Measurements from ENCODE around the gene DDX41.

Gene DDX41

GRCh38 chr5:177523711-177524538, 7.2 kb upstream of the DDX41 start:
- DNase-seq (ENCODE audit: low read depth): no peak
- Histone ChIP-seq H3K9me3 (ENCODE audit: control insufficient read depth, low read length) (no peaks in the 10 kb centered on the region), H3K9ac (ENCODE audit: low read length) (no peak overlapping the region), H3K4me3 (ENCODE audit: low read length) (no peak overlapping the region), H3K4me1 (ENCODE audit: control insufficient read depth, insufficient read depth, low read length) (peaks cover 2% of the 10 kb centered on the region), H3K27me3 (replicated peaks; ENCODE audit: control insufficient read depth, insufficient read depth, low read length) (no peaks in the 10 kb centered on the region), H3K36me3 (ENCODE audit: control insufficient read depth, insufficient read depth, low read length, severe bottlenecking) (peaks cover 93% of the 10 kb centered on the region)

DNA sequence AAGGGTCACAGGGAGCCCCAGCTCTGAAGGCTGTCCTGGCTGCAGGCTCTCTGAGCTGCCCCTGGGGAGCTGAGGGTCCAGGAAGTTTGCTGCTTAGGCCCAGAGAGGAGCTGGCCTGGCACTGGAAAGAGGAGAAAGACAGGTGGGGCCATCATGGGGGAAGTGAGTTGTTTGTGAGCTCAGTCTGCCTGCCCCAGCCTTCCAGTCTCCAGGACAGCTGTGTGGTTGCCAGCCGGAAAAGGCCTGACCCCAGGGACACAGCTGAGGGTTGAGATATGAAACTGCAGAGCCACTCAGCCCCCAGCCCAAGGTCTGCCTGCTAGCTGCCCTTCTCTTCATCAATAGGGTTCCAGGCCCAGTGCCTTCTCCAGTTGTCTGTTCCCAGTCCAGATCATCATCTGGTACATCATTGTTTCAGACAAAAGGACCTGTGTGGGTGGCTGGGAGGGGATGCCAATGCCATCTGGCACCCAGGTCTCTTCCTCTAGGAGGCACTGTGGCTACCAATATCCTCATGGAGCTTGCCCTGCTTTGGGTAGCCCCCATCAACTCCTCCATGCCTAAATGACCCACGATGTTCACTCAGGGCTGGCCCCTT, 4.3 kb upstream of the DDX41 start:
- DNase-seq (ENCODE audit: low read depth): no peak
- H3K9ac ChIP-seq (ENCODE audit: low read length): no peak overlapping the region
- H3K36me3 ChIP-seq (ENCODE audit: control insufficient read depth, insufficient read depth, low read length, severe bottlenecking): peaks cover 64% of the 10 kb centered on the region
- H3K4me1 ChIP-seq (ENCODE audit: control insufficient read depth, insufficient read depth, low read length): peaks cover 7% of the 10 kb centered on the region
- no peaks in the 10 kb centered on the region for H3K9me3 ChIP-seq (ENCODE audit: control insufficient read depth, low read length)
- no peak overlapping the region for H3K4me3 ChIP-seq (ENCODE audit: low read length)
- no peaks in the 10 kb centered on the region for H3K27me3 ChIP-seq (replicated peaks; ENCODE audit: control insufficient read depth, insufficient read depth, low read length)

GRCh38 chr5:177520271-177520670, 3.5 kb upstream of the DDX41 start:
- H3K9ac ChIP-seq (ENCODE audit: low read length): no peak overlapping the region
- DNase-seq (ENCODE audit: low read depth): no peak
- peaks cover 63% of the 10 kb centered on the region for H3K36me3 ChIP-seq (ENCODE audit: control insufficient read depth, insufficient read depth, low read length, severe bottlenecking)
- peaks cover 14% of the 10 kb centered on the region for H3K4me1 ChIP-seq (ENCODE audit: control insufficient read depth, insufficient read depth, low read length)
- no peak overlapping the region for H3K4me3 ChIP-seq (ENCODE audit: low read length)
- no peaks in the 10 kb centered on the region for H3K9me3 ChIP-seq (ENCODE audit: control insufficient read depth, low read length)
- no peaks in the 10 kb centered on the region for H3K27me3 ChIP-seq (replicated peaks; ENCODE audit: control insufficient read depth, insufficient read depth, low read length)

- no peak overlapping the region for H3K4me3 ChIP-seq (ENCODE audit: low read length)
- peaks cover 63% of the 10 kb centered on the region for H3K36me3 ChIP-seq (ENCODE audit: control insufficient read depth, insufficient read depth, low read length, severe bottlenecking)
- H3K9ac ChIP-seq (ENCODE audit: low read length): peak overlapping the region; percentile 8
- H3K9me3 ChIP-seq (ENCODE audit: control insufficient read depth, low read length): no peaks in the 10 kb centered on the region
- no peaks in the 10 kb centered on the region for H3K27me3 ChIP-seq (replicated peaks; ENCODE audit: control insufficient read depth, insufficient read depth, low read length)
- H3K4me1 ChIP-seq (ENCODE audit: control insufficient read depth, insufficient read depth, low read length): peaks cover 19% of the 10 kb centered on the region
- DNase-seq (ENCODE audit: low read depth): no peak
Observed at GRCh38 chr5:177519463-177520235, 2.9 kb upstream of the DDX41 start.

- Histone ChIP-seq H3K9ac (ENCODE audit: low read length) (peak overlapping the region; percentile 94), H3K36me3 (ENCODE audit: control insufficient read depth, insufficient read depth, low read length, severe bottlenecking) (peaks cover 67% of the 10 kb centered on the region)
Observed at GRCh38 chr5:177515580-177515979, 1.2 kb downstream of the DDX41 start.

DNA sequence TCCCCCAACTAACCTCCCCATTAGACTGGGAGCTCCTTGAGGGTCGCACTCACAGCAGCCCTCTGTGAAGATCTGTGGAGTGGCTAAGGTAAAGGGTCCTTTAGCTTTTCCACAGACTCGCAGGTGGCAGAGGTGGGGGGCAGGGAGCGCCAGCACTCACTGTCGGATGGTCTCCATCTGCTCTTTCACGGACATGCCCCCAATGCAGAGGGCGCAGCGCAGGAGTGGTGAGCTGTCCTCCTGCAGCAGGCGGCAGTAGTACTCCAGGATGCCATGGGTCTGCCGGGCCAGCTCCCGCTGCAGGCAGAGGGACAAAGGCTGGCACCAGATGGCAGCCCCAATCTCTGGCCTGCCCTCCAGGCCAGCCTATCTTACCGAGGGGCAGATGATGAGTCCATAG, 2.2 kb downstream of the DDX41 start:
- Histone ChIP-seq H3K9me3 (ENCODE audit: control insufficient read depth, low read length) (no peaks in the 10 kb centered on the region), H3K4me3 (ENCODE audit: low read length) (no peak overlapping the region), H3K4me1 (ENCODE audit: control insufficient read depth, insufficient read depth, low read length) (peaks cover 22% of the 10 kb centered on the region), H3K27me3 (replicated peaks; ENCODE audit: control insufficient read depth, insufficient read depth, low read length) (no peaks in the 10 kb centered on the region), H3K36me3 (ENCODE audit: control insufficient read depth, insufficient read depth, low read length, severe bottlenecking) (peaks cover 61% of the 10 kb centered on the region), H3K9ac (ENCODE audit: low read length) (peak overlapping the region; percentile 94)
- no peak for DNase-seq (ENCODE audit: low read depth)

More at GRCh38 chr5:177515580-177515979, 1.2 kb downstream of the DDX41 start:
- Histone ChIP-seq H3K4me3 (ENCODE audit: low read length) (peak overlapping the region; percentile 92), H3K27me3 (replicated peaks; ENCODE audit: control insufficient read depth, insufficient read depth, low read length) (no peaks in the 10 kb centered on the region), H3K4me1 (ENCODE audit: control insufficient read depth, insufficient read depth, low read length) (peaks cover 22% of the 10 kb centered on the region), H3K9me3 (ENCODE audit: control insufficient read depth, low read length) (no peaks in the 10 kb centered on the region)
- no peak for DNase-seq (ENCODE audit: low read depth)

DNA sequence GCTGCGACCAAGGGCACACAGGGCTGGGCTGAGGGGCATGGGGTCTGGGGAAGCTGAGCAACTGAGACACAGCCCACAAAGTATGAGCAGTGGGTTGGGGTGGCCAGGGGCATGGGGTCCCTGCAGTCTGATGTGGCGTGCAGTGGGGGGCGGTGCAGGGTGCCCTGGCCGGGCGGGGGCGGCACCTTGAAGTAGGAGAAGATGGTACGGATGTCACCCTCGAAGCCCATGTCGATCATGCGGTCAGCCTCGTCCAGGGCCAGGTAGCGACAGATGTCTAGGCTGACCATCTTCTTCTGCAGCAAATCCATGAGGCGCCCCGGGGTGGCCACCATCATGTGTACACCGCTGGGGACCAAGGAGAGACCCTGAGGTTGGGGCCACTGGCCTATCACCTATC, 3.3 kb downstream of the DDX41 start:
- Histone ChIP-seq H3K4me3 (ENCODE audit: low read length) (no peak overlapping the region), H3K27me3 (replicated peaks; ENCODE audit: control insufficient read depth, insufficient read depth, low read length) (no peaks in the 10 kb centered on the region), H3K9me3 (ENCODE audit: control insufficient read depth, low read length) (no peaks in the 10 kb centered on the region), H3K4me1 (ENCODE audit: control insufficient read depth, insufficient read depth, low read length) (peaks cover 18% of the 10 kb centered on the region), H3K36me3 (ENCODE audit: control insufficient read depth, insufficient read depth, low read length, severe bottlenecking) (peaks cover 58% of the 10 kb centered on the region), H3K9ac (ENCODE audit: low read length) (no peak overlapping the region)
- no peak for DNase-seq (ENCODE audit: low read depth)

GRCh38 chr5:177512736-177513380, 3.9 kb downstream of the DDX41 start:
- H3K4me1 ChIP-seq (ENCODE audit: control insufficient read depth, insufficient read depth, low read length): peaks cover 18% of the 10 kb centered on the region
- H3K9me3 ChIP-seq (ENCODE audit: control insufficient read depth, low read length): no peaks in the 10 kb centered on the region
- H3K9ac ChIP-seq (ENCODE audit: low read length): no peak overlapping the region
- DNase-seq (ENCODE audit: low read depth): no peak
- H3K27me3 ChIP-seq (replicated peaks; ENCODE audit: control insufficient read depth, insufficient read depth, low read length): no peaks in the 10 kb centered on the region
- H3K36me3 ChIP-seq (ENCODE audit: control insufficient read depth, insufficient read depth, low read length, severe bottlenecking): peaks cover 58% of the 10 kb centered on the region
- no peak overlapping the region for H3K4me3 ChIP-seq (ENCODE audit: low read length)

GRCh38 chr5:177511796-177512675, 4.7 kb downstream of the DDX41 start:
- Histone ChIP-seq H3K27me3 (replicated peaks; ENCODE audit: control insufficient read depth, insufficient read depth, low read length) (no peaks in the 10 kb centered on the region), H3K36me3 (ENCODE audit: control insufficient read depth, insufficient read depth, low read length, severe bottlenecking) (peaks cover 58% of the 10 kb centered on the region), H3K4me1 (ENCODE audit: control insufficient read depth, insufficient read depth, low read length) (peaks cover 18% of the 10 kb centered on the region), H3K9ac (ENCODE audit: low read length) (no peak overlapping the region), H3K4me3 (ENCODE audit: low read length) (no peak overlapping the region), H3K9me3 (ENCODE audit: control insufficient read depth, low read length) (no peaks in the 10 kb centered on the region)
- no peak for DNase-seq (ENCODE audit: low read depth)

- Histone ChIP-seq H3K9ac (ENCODE audit: low read length) (no peak overlapping the region), H3K27me3 (replicated peaks; ENCODE audit: control insufficient read depth, insufficient read depth, low read length) (no peaks in the 10 kb centered on the region), H3K9me3 (ENCODE audit: control insufficient read depth, low read length) (no peaks in the 10 kb centered on the region), H3K4me1 (ENCODE audit: control insufficient read depth, insufficient read depth, low read length) (peaks cover 17% of the 10 kb centered on the region), H3K36me3 (ENCODE audit: control insufficient read depth, insufficient read depth, low read length, severe bottlenecking) (peaks cover 58% of the 10 kb centered on the region), H3K4me3 (ENCODE audit: low read length) (no peak overlapping the region)
- no peak for DNase-seq (ENCODE audit: low read depth)
Observed at GRCh38 chr5:177511181-177511580, 5.6 kb downstream of the DDX41 start.
